H9 (cell line): ENCODE data around the gene RNU6-9. TPM values are rescaled to one million over a fixed set of nuclear protein-coding genes. Genes with fewer than 3 reads are reported as not detected.

Experiments
- DNase-seq: peaks from one replicate; pipeline ENCODE4 v3.0.0-alpha.2; 2017
- H2AFZ ChIP-seq: one replicate; pipeline ENCODE4 v1.6.1; 2013; ENCODE audit warnings: mild to moderate bottlenecking, low read length, control low read depth, moderate library complexity
- H2AK5ac ChIP-seq: 2 replicates; pipeline ENCODE4 v1.6.1; 2013; ENCODE audit warnings: low read length, control low read depth, mixed read lengths; ENCODE audit not compliant: insufficient read length
- H2BK120ac ChIP-seq: one replicate; pipeline ENCODE4 v1.6.1; 2013; ENCODE audit warnings: low read depth, mild to moderate bottlenecking, low read length, control low read depth, inconsistent platforms; ENCODE audit not compliant: poor library complexity, severe bottlenecking
- H2BK12ac ChIP-seq: 2 replicates; pipeline ENCODE4 v1.6.1; 2013; ENCODE audit warnings: low read length, control low read depth, mixed read lengths, low read depth; ENCODE audit not compliant: insufficient read length
- H2BK15ac ChIP-seq: 2 replicates; pipeline ENCODE4 v1.6.1; 2013; ENCODE audit warnings: low read depth, low read length, control low read depth
- H2BK20ac ChIP-seq: one replicate; pipeline ENCODE4 v1.6.1; 2013; ENCODE audit warnings: low read depth, mild to moderate bottlenecking, low read length, control low read depth, inconsistent platforms; ENCODE audit not compliant: poor library complexity, severe bottlenecking
- H2BK5ac ChIP-seq: 2 replicates; pipeline ENCODE4 v1.6.1; 2013; ENCODE audit warnings: low read length, control low read depth, mixed read lengths; ENCODE audit not compliant: insufficient read length
- H3K14ac ChIP-seq: 2 replicates; pipeline ENCODE4 v1.6.1; 2013; ENCODE audit warnings: low read length, control low read depth; ENCODE audit not compliant: insufficient read depth
- H3K18ac ChIP-seq: 2 replicates; pipeline ENCODE4 v1.6.1; 2013; ENCODE audit warnings: low read depth, mild to moderate bottlenecking, mixed read lengths, low read length, control low read depth; ENCODE audit not compliant: insufficient read length
- H3K23ac ChIP-seq: 2 replicates; pipeline ENCODE4 v1.6.1; 2013; ENCODE audit warnings: low read length, control low read depth, mixed read lengths, low read depth; ENCODE audit not compliant: insufficient read length
- H3K23me2 ChIP-seq: 2 replicates; pipeline ENCODE4 v1.6.1; 2013; ENCODE audit warnings: low read depth, mild to moderate bottlenecking, mixed read lengths, low read length, control low read depth; ENCODE audit not compliant: insufficient read length, poor library complexity, severe bottlenecking
- H3K27ac ChIP-seq: 2 replicates; pipeline ENCODE4 v1.5.1; 2013; ENCODE audit warnings: low read length, control low read depth, mixed read lengths, low read depth; ENCODE audit not compliant: insufficient read length
- H3K27me3 ChIP-seq: 2 replicates; pipeline ENCODE4 v1.6.1; 2013; ENCODE audit warnings: low read length, control low read depth, inconsistent platforms; ENCODE audit not compliant: insufficient read depth
- H3K4ac ChIP-seq: 2 replicates; pipeline ENCODE4 v1.6.1; 2013; ENCODE audit warnings: low read depth, mild to moderate bottlenecking, control low read depth, inconsistent platforms, low read length, moderate library complexity
- H3K4me1 ChIP-seq: 2 replicates; pipeline ENCODE4 v1.6.1; 2013; ENCODE audit warnings: low read length, control low read depth, inconsistent platforms; ENCODE audit not compliant: insufficient read depth
- H3K4me2 ChIP-seq: 2 replicates; pipeline ENCODE4 v1.6.1; 2013; ENCODE audit warnings: low read length, control low read depth, mixed read lengths; ENCODE audit not compliant: insufficient read length, insufficient read depth
- H3K56ac ChIP-seq: 2 replicates; pipeline ENCODE4 v1.6.1; 2013; ENCODE audit warnings: low read depth, mild to moderate bottlenecking, mixed read lengths, low read length, control low read depth; ENCODE audit not compliant: insufficient read length
- H3K79me1 ChIP-seq: 2 replicates; pipeline ENCODE4 v1.6.1; 2013; ENCODE audit warnings: low read depth, mild to moderate bottlenecking, moderate library complexity, low read length, control low read depth, inconsistent platforms; ENCODE audit not compliant: insufficient read depth, poor library complexity, severe bottlenecking
- H3K79me2 ChIP-seq: 2 replicates; pipeline ENCODE4 v1.6.1; 2013; ENCODE audit warnings: low read length, control low read depth, inconsistent platforms; ENCODE audit not compliant: insufficient read depth
- H3K9ac ChIP-seq: 2 replicates; pipeline ENCODE4 v1.6.1; 2013; ENCODE audit warnings: low read length, control low read depth, mixed read lengths; ENCODE audit not compliant: insufficient read length; ENCODE audit errors: extremely low read depth
- H3K9me3 ChIP-seq: one replicate; pipeline ENCODE4 v1.6.1; 2013; ENCODE audit warnings: low read depth, low read length, inconsistent platforms; ENCODE audit not compliant: control insufficient read depth
- H3T11ph ChIP-seq: one replicate; pipeline ENCODE4 v1.6.1; 2013; ENCODE audit warnings: mild to moderate bottlenecking, low read length, control low read depth, inconsistent platforms
- H4K20me1 ChIP-seq: one replicate; pipeline ENCODE4 v1.6.1; 2013; ENCODE audit not compliant: control insufficient read depth, insufficient read length, insufficient read depth
- H4K5ac ChIP-seq: 2 replicates; pipeline ENCODE4 v1.6.1; 2013; ENCODE audit warnings: low read depth, mild to moderate bottlenecking, mixed read lengths, low read length, control low read depth; ENCODE audit not compliant: insufficient read length
- H4K8ac ChIP-seq: replicated peaks from 2 replicates; pipeline ENCODE4 v1.6.1; 2013; ENCODE audit warnings: low read length, control low read depth, mixed read lengths, low read depth; ENCODE audit not compliant: insufficient read length
- H4K91ac ChIP-seq: 2 replicates; pipeline ENCODE4 v1.6.1; 2013; ENCODE audit warnings: low read depth, mild to moderate bottlenecking, moderate library complexity, mixed read lengths, low read length, control low read depth; ENCODE audit not compliant: insufficient read length
- H3K27ac Mint-ChIP-seq, 3 experiments: 2 replicates in 2 of 3; 3 replicates in 1 of 3; pipeline ENCODE4 v1.8.0; 2020 to 2021; ENCODE audit warnings: mixed read lengths in 3 of 3, mild to moderate bottlenecking in 1 of 3, moderate library complexity in 1 of 3
- H3K27me3 Mint-ChIP-seq: 2 replicates; pipeline ENCODE4 v1.8.0; 2021; ENCODE audit warnings: low read depth, mild to moderate bottlenecking, moderate library complexity, mixed read lengths
- H3K36me3 Mint-ChIP-seq, 3 experiments: 2 replicates in 2 of 3; 3 replicates in 1 of 3; pipeline ENCODE4 v1.8.0; 2020 to 2021; ENCODE audit warnings: low read depth in 3 of 3, mixed read lengths in 3 of 3; ENCODE audit not compliant: insufficient read depth in 1 of 3
- H3K4me1 Mint-ChIP-seq, 2 experiments: 2 replicates each; pipeline ENCODE4 v1.8.0; 2020; ENCODE audit warnings: mixed read lengths in 2 of 2
- H3K4me3 Mint-ChIP-seq, 2 experiments: 2 replicates in 1 of 2; 3 replicates in 1 of 2; pipeline ENCODE4 v1.8.0; 2020 to 2021; ENCODE audit warnings: mild to moderate bottlenecking in 2 of 2, mixed read lengths in 2 of 2, moderate library complexity in 1 of 2
- H3K9me3 Mint-ChIP-seq, 2 experiments: 2 replicates in 1 of 2; 3 replicates in 1 of 2; pipeline ENCODE4 v1.8.0; 2020; ENCODE audit warnings: mild to moderate bottlenecking in 2 of 2, mixed read lengths in 2 of 2, moderate library complexity in 1 of 2
- WGBS: extraction: QIAGEN DNeasy Blood & Tissue Kit; methylation state at CpG from one replicate; pipeline ENCODE4 v1.1.7; 2013; ENCODE audit warnings: missing lambda C conversion rate, low lambda C conversion rate, mixed read lengths; ENCODE audit not compliant: insufficient read length; ENCODE audit errors: extremely low coverage; 5-methylcytosine and 5-hydroxymethylcytosine counted together
- total RNA-seq: library from RNA; stranded (reverse); gene quantifications from 2 replicates; pipeline ENCODE4 v1.2.1, GENCODE V29; 2021
- TF ChIP-seq, protein P1 (sequence below): fragments of 200-600 bp; sonication (generic); conservative IDR thresholded peaks from 3 replicates; pipeline ENCODE4 v1.8.0; 2021; ENCODE audit warnings: antibody characterized with exemption, mild to moderate bottlenecking

The RNU6-9 gene
- total RNA-seq, 1 experiment from 2014 or later: not detected

GRCh38 chr19:858284-858683 is 35.0 kb upstream of the RNU6-9 start:
- peaks cover 0 to 2% of the 10 kb centered on the region in 2 experiments; a peak in 1 of 5 replicates for H3K9me3 Mint-ChIP-seq
- Histone ChIP-seq H4K8ac (no peak overlapping the region), H2AFZ (no peak overlapping the region), H3K23ac (no peak overlapping the region), H2AK5ac (no peak overlapping the region), H3K14ac (no peak overlapping the region), H3K27me3 (peaks cover 3% of the 10 kb centered on the region; the same call in 1 of the 2 replicates), H2BK5ac (no peak overlapping the region), H3K27ac (no peak overlapping the region), H3K9me3 (no peaks in the 10 kb centered on the region), H4K91ac (no peak overlapping the region), H2BK120ac (no peak overlapping the region), H3K9ac (no peak overlapping the region), H2BK20ac (no peak overlapping the region), H3T11ph (no peak overlapping the region), H3K4me1 (no peaks in the 10 kb centered on the region), H3K23me2 (peaks cover 3% of the 10 kb centered on the region), H3K56ac (no peak overlapping the region), H4K20me1 (no peaks in the 10 kb centered on the region), H3K4ac (no peak overlapping the region), H4K5ac (no peak overlapping the region), H2BK12ac (no peak overlapping the region), H3K79me1 (no peaks in the 10 kb centered on the region), H3K18ac (no peak overlapping the region), H3K4me2 (no peak overlapping the region), H2BK15ac (no peak overlapping the region), H3K79me2 (no peaks in the 10 kb centered on the region)
- no peak overlapping the region for H3K4me3 Mint-ChIP-seq
- H3K36me3 Mint-ChIP-seq: no peaks in the 10 kb centered on the region
- TF ChIP-seq, protein P1, sequence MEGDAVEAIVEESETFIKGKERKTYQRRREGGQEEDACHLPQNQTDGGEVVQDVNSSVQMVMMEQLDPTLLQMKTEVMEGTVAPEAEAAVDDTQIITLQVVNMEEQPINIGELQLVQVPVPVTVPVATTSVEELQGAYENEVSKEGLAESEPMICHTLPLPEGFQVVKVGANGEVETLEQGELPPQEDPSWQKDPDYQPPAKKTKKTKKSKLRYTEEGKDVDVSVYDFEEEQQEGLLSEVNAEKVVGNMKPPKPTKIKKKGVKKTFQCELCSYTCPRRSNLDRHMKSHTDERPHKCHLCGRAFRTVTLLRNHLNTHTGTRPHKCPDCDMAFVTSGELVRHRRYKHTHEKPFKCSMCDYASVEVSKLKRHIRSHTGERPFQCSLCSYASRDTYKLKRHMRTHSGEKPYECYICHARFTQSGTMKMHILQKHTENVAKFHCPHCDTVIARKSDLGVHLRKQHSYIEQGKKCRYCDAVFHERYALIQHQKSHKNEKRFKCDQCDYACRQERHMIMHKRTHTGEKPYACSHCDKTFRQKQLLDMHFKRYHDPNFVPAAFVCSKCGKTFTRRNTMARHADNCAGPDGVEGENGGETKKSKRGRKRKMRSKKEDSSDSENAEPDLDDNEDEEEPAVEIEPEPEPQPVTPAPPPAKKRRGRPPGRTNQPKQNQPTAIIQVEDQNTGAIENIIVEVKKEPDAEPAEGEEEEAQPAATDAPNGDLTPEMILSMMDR: no peak
- DNase-seq: no peak
- no peak overlapping the region for H3K27ac Mint-ChIP-seq
- no CpG with 5 or more reads among the region's 9 CpGs for WGBS
- peaks cover 38% of the 10 kb centered on the region for H3K27me3 Mint-ChIP-seq
- H3K4me1 Mint-ChIP-seq: 0 out of 4 replicates have a peak, but pooled peaks cover 0 to 4% of the 10 kb centered on the region in 2 experiments
